ENCODE data around the gene PHYHD1. TPM values are rescaled to one million over a fixed set of nuclear protein-coding genes. Genes with fewer than 3 reads are reported as not detected.

The PHYHD1 gene
- total RNA-seq, 1 experiment from 2014 or later, result 0.32 TPM

GRCh38 chr9:128910906-128911305, 9.9 kb upstream of the PHYHD1 start:
- Histone ChIP-seq H3K9ac (ENCODE audit: low read length) (no peak overlapping the region), H3K4me1 (ENCODE audit: control insufficient read depth in 1 of 2, insufficient read depth in 2 of 2, low read length in 2 of 2) (peaks cover 14 to 32% of the 10 kb centered on the region in 2 experiments), H3K27me3 (ENCODE audit: insufficient read depth, low read length) (no peaks in the 10 kb centered on the region), H2AFZ (ENCODE audit: low read depth, low read length, poor library complexity, severe bottlenecking) (no peak overlapping the region), H3K9me2 (ENCODE audit: insufficient read depth) (no peaks in the 10 kb centered on the region), H3K27ac (ENCODE audit: low read depth, low read length) (no peak overlapping the region), H3K79me2 (ENCODE audit: insufficient read depth, low read length) (peaks cover 17% of the 10 kb centered on the region; the same call in 1 of the 2 replicates), H3K4me2 (ENCODE audit: low read length) (peak overlapping the region; percentile 65; the same call in 1 of the 2 replicates), H3K4me3 (replicated peaks in 1 of 2; ENCODE audit: low read depth in 1 of 2, low read length in 2 of 2) (no peak overlapping the region), H3K36me3 (ENCODE audit: control insufficient read depth in 1 of 2, insufficient read depth in 2 of 2, low read length in 2 of 2) (peaks cover 6 to 14% of the 10 kb centered on the region in 2 experiments; a peak in 3 of 4 replicates), H3K9me3 (ENCODE audit: control insufficient read depth in 1 of 2, insufficient read depth in 1 of 2, low read depth in 1 of 2, low read length in 2 of 2) (no peaks in the 10 kb centered on the region), H4K20me1 (ENCODE audit: insufficient read depth) (no peaks in the 10 kb centered on the region)
- intact Hi-C loops (cut with micrococcal nuclease), result no loop called here
- no TSS peak for BruUV-seq (replicated peaks)
- POLR2A ChIA-PET, result no interaction called here
- no peak for ATAC-seq
- CTCF ChIA-PET, result no interaction called here
- no peak for DNase-seq (ENCODE audit: low read depth, low spot score)
- RAD21 ChIA-PET (ENCODE audit: low non-redundant PET in 1 of 2, low total read pairs in 2 of 2, uncharacterized antibody in 2 of 2, unreplicated experiment in 2 of 2), result no interaction called here
- TF ChIP-seq, protein P1, sequence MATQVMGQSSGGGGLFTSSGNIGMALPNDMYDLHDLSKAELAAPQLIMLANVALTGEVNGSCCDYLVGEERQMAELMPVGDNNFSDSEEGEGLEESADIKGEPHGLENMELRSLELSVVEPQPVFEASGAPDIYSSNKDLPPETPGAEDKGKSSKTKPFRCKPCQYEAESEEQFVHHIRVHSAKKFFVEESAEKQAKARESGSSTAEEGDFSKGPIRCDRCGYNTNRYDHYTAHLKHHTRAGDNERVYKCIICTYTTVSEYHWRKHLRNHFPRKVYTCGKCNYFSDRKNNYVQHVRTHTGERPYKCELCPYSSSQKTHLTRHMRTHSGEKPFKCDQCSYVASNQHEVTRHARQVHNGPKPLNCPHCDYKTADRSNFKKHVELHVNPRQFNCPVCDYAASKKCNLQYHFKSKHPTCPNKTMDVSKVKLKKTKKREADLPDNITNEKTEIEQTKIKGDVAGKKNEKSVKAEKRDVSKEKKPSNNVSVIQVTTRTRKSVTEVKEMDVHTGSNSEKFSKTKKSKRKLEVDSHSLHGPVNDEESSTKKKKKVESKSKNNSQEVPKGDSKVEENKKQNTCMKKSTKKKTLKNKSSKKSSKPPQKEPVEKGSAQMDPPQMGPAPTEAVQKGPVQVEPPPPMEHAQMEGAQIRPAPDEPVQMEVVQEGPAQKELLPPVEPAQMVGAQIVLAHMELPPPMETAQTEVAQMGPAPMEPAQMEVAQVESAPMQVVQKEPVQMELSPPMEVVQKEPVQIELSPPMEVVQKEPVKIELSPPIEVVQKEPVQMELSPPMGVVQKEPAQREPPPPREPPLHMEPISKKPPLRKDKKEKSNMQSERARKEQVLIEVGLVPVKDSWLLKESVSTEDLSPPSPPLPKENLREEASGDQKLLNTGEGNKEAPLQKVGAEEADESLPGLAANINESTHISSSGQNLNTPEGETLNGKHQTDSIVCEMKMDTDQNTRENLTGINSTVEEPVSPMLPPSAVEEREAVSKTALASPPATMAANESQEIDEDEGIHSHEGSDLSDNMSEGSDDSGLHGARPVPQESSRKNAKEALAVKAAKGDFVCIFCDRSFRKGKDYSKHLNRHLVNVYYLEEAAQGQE (IDR thresholded peaks at IDR 0.05; ENCODE audit: low read depth), result no peak
- TF ChIP-seq YY1 (IDR thresholded peaks at IDR 0.05; ENCODE audit: extremely low read depth, insufficient replicate concordance, low read depth, low read length), result no peak
- no peak for TF ChIP-seq SRF (IDR thresholded peaks at IDR 0.05; ENCODE audit: low read depth)
- no peak for TF ChIP-seq ELF1 (IDR thresholded peaks at IDR 0.05; ENCODE audit: borderline replicate concordance, low read depth)
- no peak for TF ChIP-seq ZNF274 (IDR thresholded peaks at IDR 0.05; ENCODE audit: low read depth, low read length)
- TF ChIP-seq ATF3 (IDR thresholded peaks at IDR 0.05), result no peak
- TF ChIP-seq, protein P2, sequence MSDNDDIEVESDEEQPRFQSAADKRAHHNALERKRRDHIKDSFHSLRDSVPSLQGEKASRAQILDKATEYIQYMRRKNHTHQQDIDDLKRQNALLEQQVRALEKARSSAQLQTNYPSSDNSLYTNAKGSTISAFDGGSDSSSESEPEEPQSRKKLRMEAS (IDR thresholded peaks at IDR 0.05), result no peak
- TF ChIP-seq POLR2A (IDR thresholded peaks at IDR 0.05; ENCODE audit: borderline replicate concordance, extremely low read depth, insufficient read depth, insufficient read length), result no peak
- no peak for TF ChIP-seq CEBPB (IDR thresholded peaks at IDR 0.05; ENCODE audit: low read depth)
- TF ChIP-seq JUND (IDR thresholded peaks at IDR 0.05), result no peak
- TF ChIP-seq SIN3A (IDR thresholded peaks at IDR 0.05; ENCODE audit: low read depth), result no peak
- no peak for TF ChIP-seq RAD21 (IDR thresholded peaks at IDR 0.05; ENCODE audit: low read depth)
- no peak for TF ChIP-seq SP1 (IDR thresholded peaks at IDR 0.05; ENCODE audit: low read depth)
- no peak for TF ChIP-seq ZFX (IDR thresholded peaks at IDR 0.05)
- TF ChIP-seq EZH2 (IDR thresholded peaks at IDR 0.05), result no peak
- no peak for TF ChIP-seq POLR2AphosphoS5 (IDR thresholded peaks at IDR 0.05; ENCODE audit: low read depth, low read length)
- no peak for TF ChIP-seq CTCF (IDR thresholded peaks at IDR 0.05 in 2 of 3, conservative IDR thresholded peaks at IDR 0.05 in 1 of 3; ENCODE audit: borderline replicate concordance in 1 of 3, insufficient read depth in 1 of 3, low read depth in 2 of 3, low read length in 2 of 3)
- no peak for TF ChIP-seq FOSL1 (IDR thresholded peaks at IDR 0.05; ENCODE audit: low read depth)
- TF ChIP-seq CBX3 (IDR thresholded peaks at IDR 0.05; ENCODE audit: low read depth), result no peak

Measured in HCT116 (cell line).